Measurements from ENCODE around the gene PVR. TPM values are rescaled to one million over a fixed set of nuclear protein-coding genes. Genes with fewer than 3 reads are reported as not detected.
A peak's percentile ranks its signal among the peaks of the same experiment; 100 is the strongest.
"Not testable (repeated sequence)": the region's sequence is repeated elsewhere in the genome, so short reads cannot be mapped to it uniquely, and the experiment has no call there.

The PVR gene
- total RNA-seq, 6 donors from 2014 or later = 40.5 to 89.7 (median 44.2) TPM

DNA sequence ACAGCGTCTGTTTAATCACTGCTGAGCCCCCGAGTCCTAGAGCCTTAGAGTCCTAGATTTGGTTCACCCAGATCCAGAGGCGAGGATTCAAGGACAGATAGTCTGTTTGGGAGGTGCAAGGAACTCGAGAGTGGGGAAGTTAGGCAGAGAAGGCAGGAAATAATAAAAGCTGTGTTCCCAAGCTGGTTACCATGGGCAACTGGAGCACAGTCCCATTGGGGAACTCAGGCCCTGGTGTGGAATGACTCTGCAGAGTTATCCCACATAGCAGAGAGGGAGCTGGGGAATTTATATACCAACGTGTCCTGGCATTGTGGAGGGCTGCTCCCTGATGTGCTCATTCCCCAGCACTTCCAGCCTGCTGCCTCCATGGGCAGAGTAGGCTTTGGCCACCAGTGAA lies 20.6 kb upstream of the PVR start:
- no peak overlapping the region for H3K27ac ChIP-seq
- H3K4me3 ChIP-seq = no peak overlapping the region
- no peaks in the 10 kb centered on the region for H3K27me3 ChIP-seq
- ATAC-seq (ENCODE audit: low FRiP score in 2 of 2) (peak; percentile 63 to 76), DNase-seq (peak in 1 of 2 donors; percentile 52)
- TF ChIP-seq POLR2A (IDR thresholded peaks at IDR 0.05) (no peak), POLR2AphosphoS5 (IDR thresholded peaks at IDR 0.05) (no peak), EP300 (IDR thresholded peaks at IDR 0.05) (no peak)
- TF ChIP-seq, protein P1, sequence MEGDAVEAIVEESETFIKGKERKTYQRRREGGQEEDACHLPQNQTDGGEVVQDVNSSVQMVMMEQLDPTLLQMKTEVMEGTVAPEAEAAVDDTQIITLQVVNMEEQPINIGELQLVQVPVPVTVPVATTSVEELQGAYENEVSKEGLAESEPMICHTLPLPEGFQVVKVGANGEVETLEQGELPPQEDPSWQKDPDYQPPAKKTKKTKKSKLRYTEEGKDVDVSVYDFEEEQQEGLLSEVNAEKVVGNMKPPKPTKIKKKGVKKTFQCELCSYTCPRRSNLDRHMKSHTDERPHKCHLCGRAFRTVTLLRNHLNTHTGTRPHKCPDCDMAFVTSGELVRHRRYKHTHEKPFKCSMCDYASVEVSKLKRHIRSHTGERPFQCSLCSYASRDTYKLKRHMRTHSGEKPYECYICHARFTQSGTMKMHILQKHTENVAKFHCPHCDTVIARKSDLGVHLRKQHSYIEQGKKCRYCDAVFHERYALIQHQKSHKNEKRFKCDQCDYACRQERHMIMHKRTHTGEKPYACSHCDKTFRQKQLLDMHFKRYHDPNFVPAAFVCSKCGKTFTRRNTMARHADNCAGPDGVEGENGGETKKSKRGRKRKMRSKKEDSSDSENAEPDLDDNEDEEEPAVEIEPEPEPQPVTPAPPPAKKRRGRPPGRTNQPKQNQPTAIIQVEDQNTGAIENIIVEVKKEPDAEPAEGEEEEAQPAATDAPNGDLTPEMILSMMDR (IDR thresholded peaks at IDR 0.05) = no peak
- no peaks in the 10 kb centered on the region for H3K36me3 ChIP-seq
- 58 to 59% methylated on average over 5 of the region's 5 CpGs for WGBS, 2 donors
- H3K9me3 ChIP-seq = no peaks in the 10 kb centered on the region
- peaks cover 0 to 6% (median 3%) of the 10 kb centered on the region in 4 donors for H3K4me1 ChIP-seq

DNA sequence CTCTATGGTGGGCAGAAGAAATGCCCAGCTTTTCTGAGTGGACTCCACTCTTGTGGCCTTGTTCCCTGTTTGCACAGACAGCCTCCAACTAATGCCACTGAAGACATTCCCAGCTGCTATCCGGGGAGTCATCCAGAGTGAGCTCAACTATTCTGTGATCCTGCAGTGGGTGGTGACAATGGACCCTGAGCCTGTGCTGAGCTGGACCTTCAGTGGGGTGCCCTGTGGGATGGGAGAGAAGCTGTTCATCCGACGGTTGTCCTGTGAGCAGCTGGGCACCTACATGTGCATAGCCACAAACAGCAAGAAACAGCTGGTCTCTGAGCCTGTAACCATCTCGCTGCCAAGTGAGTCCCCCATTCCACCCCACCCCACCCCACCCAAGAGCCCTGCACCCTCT lies 20.1 kb upstream of the PVR start:
- H3K27ac ChIP-seq = no peak overlapping the region
- no peaks in the 10 kb centered on the region for H3K9me3 ChIP-seq
- H3K27me3 ChIP-seq = no peaks in the 10 kb centered on the region
- no peak for ATAC-seq (ENCODE audit: low FRiP score in 2 of 2)
- no peak for DNase-seq
- no peaks in the 10 kb centered on the region for H3K36me3 ChIP-seq
- H3K4me3 ChIP-seq = no peak overlapping the region
- TF ChIP-seq POLR2AphosphoS5 (IDR thresholded peaks at IDR 0.05) (no peak), POLR2A (IDR thresholded peaks at IDR 0.05) (no peak), EP300 (IDR thresholded peaks at IDR 0.05) (no peak)
- TF ChIP-seq, protein P1 (IDR thresholded peaks at IDR 0.05) = no peak
- H3K4me1 ChIP-seq = peaks cover 0 to 6% (median 3%) of the 10 kb centered on the region in 4 donors
- 94 to 100% methylated on average over 1 to 4 of the region's 4 CpGs for WGBS, 2 donors

DNA sequence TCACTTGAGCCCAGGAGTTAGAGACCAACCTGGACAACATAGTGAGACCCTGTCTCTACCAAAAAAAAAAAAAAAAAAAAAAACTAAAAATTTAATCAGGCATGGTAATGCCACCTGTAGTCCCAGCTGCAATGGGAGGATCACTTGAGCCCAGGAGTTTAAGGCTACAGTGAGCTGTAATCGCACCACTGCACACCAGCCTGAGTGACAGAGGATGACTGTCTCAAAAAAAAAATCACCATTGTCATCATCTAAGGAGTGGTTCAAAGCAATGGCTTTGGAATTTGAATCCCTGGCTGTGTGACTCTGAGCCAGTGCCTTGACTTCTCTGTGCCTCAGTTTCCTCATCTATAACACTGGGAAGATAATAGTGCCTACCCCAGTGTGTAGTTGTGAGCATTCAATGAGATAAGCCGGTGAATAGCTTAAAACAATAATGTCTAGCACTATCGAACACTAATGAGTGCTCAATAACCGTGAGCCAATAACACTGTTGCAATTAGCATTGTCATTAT lies 18.8 kb upstream of the PVR start:
- ATAC-seq (ENCODE audit: low FRiP score in 2 of 2) = no peak
- Histone ChIP-seq H3K9me3 (no peaks in the 10 kb centered on the region), H3K27ac (no peak overlapping the region), H3K4me3 (no peak overlapping the region), H3K27me3 (no peaks in the 10 kb centered on the region), H3K4me1 (peaks cover 0 to 6% (median 3%) of the 10 kb centered on the region in 4 donors), H3K36me3 (no peaks in the 10 kb centered on the region)
- WGBS, 2 donors = 96 to 100% methylated on average over 4 of the region's 4 CpGs
- TF ChIP-seq EP300 (IDR thresholded peaks at IDR 0.05) (no peak), POLR2A (IDR thresholded peaks at IDR 0.05) (no peak), POLR2AphosphoS5 (IDR thresholded peaks at IDR 0.05) (no peak)
- TF ChIP-seq, protein P1 (IDR thresholded peaks at IDR 0.05) = no peak
- DNase-seq = no peak

DNA sequence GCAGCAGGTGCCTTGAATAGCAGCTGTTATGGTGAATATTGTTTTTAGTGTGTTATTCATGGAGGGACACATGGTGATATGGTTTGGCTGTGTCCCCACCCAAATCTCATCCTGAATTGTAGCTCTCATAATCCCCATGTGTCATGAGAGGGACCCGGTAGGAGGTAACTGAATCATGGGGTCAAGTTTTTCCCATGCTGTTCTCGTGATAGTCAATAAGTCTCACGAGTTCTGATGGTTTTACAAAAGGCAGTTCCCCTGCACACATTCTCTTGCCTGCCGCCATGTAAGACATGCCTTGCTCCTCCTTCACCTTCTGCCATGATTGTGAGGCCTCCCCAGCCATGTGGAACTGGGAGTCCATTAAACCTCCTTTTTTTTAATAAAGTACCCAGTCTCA lies 18.1 kb upstream of the PVR start:
- not testable (repeated sequence) for H3K4me3 ChIP-seq; H3K27ac ChIP-seq; H3K9me3 ChIP-seq; H3K27me3 ChIP-seq; H3K4me1 ChIP-seq; H3K36me3 ChIP-seq; DNase-seq; ATAC-seq (ENCODE audit: low FRiP score in 2 of 2)
- WGBS, 2 donors = 96 to 98% methylated on average over 4 of the region's 4 CpGs

DNA sequence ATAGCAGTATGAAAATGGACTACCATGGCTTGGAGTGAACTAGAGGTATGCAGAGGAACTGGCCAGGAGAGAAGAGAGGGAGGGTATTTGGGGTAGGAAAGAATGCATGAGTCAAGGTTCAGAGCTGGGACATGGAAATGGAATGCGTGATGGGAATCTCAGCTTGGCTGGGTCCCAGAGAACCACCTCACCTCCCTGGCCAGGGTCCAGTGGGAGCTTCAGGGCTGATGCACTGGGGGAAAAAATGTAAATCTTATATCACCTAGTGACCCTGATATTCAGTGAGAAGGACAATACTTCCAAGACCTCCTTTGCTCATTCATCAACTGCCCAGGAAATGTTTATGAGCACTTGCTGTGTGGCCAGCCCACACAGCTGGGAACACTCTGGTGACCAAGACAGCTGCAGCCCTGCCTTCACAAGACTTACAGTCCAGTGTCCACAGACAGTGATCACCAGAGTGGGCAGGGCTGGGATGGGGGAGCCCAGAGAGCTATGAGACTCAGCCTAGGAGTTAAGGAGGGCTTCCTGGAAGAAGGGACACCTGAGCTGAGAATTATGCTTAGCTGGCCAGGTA lies 17.6 kb upstream of the PVR start:
- Histone ChIP-seq H3K27me3 (no peaks in the 10 kb centered on the region), H3K4me3 (no peak overlapping the region), H3K36me3 (no peaks in the 10 kb centered on the region), H3K9me3 (no peaks in the 10 kb centered on the region), H3K27ac (no peak overlapping the region), H3K4me1 (peaks cover 0 to 6% (median 3%) of the 10 kb centered on the region in 4 donors)
- TF ChIP-seq EP300 (IDR thresholded peaks at IDR 0.05) (no peak), POLR2AphosphoS5 (IDR thresholded peaks at IDR 0.05) (no peak), POLR2A (IDR thresholded peaks at IDR 0.05) (no peak)
- TF ChIP-seq, protein P1 (IDR thresholded peaks at IDR 0.05) = no peak
- 32 to 47% methylated on average over 1 of the region's 1 CpG for WGBS, 2 donors
- DNase-seq = no peak
- ATAC-seq (ENCODE audit: low FRiP score in 2 of 2) = peak in 1 of 2 donors; percentile 28
